Adrenal gland (tissue), 5 donors: ENCODE results near the gene RAPH1.

Source experiments
- CTCF ChIP-seq, 6 experiments: fragments of 450-650 bp in 4 of 6; fragments of 200-600 bp in 2 of 6; sonication (generic) in 1 of 6; IDR thresholded peaks; 1 replicate in 5 of 6; 2 replicates in 1 of 6; pipeline versions ENCODE4 v1.5.1 to v1.8.0; 2016 to 2021; ENCODE audit warnings: antibody characterized with exemption in 6 of 6, mild to moderate bottlenecking in 2 of 6, moderate library complexity in 1 of 6
- POLR2A ChIP-seq, 2 donors: fragments of 450-650 bp; IDR thresholded peaks; one replicate each; pipeline ENCODE4 v1.6.1; 2017; ENCODE audit warnings: antibody characterized with exemption in 2 of 2, mild to moderate bottlenecking in 2 of 2, moderate library complexity in 1 of 2
- donor health status: DM: no; HTN: no; CAD: no.

GRCh38 chr2:203461746-203462145 lies 73.4 kb downstream of the RAPH1 start:
- TF ChIP-seq CTCF (IDR thresholded peaks at IDR 0.05) = no peak
- no peak for TF ChIP-seq POLR2A (IDR thresholded peaks at IDR 0.05)
